CD4-positive, alpha-beta T cell treated with Interleukin-2 at 100 ng/mL for 4 hours (primary cell): ENCODE results near the gene ADGRF3.
"Not testable (repeated sequence)": the region's sequence is repeated elsewhere in the genome, so short reads cannot be mapped to it uniquely, and the experiment has no call there.

Experiments used
- DNase-seq: peaks from one replicate; pipeline ENCODE4 v3.0.0-alpha.2; 2020; ENCODE audit warnings: low spot score

Gene ADGRF3

GRCh38 chr2:26346454-26347053 lies at the start of gene ADGRF3:
Gene ADGRF3, minus strand, starts transcription at chr2:26346789. Its CDS starts 555 bp downstream, at chr2:26346234.
- DNase-seq: peak; percentile 52

GRCh38 chr2:26395394-26395793 lies 48.8 kb upstream of the ADGRF3 start:
- DNase-seq: no peak

- no peak for DNase-seq
These were observed 48.1 kb upstream of the ADGRF3 start for GRCh38 chr2:26394694-26395093.

GRCh38 chr2:26387189-26387588 lies 40.6 kb upstream of the ADGRF3 start:
- no peak for DNase-seq

- DNase-seq: no peak
These were observed 38.0 kb upstream of the ADGRF3 start for GRCh38 chr2:26384597-26384996.

- no peak for DNase-seq
These were observed 37.6 kb upstream of the ADGRF3 start for GRCh38 chr2:26384183-26384582.

- no peak for DNase-seq
These were observed 36.0 kb upstream of the ADGRF3 start for GRCh38 chr2:26382564-26382963.

GRCh38 chr2:26380281-26380680 lies 33.7 kb upstream of the ADGRF3 start:
- DNase-seq: no peak

- no peak for DNase-seq
These were observed 30.2 kb upstream of the ADGRF3 start for GRCh38 chr2:26376799-26377198.

GRCh38 chr2:26370909-26371308 lies 24.3 kb upstream of the ADGRF3 start:
- not testable (repeated sequence) for DNase-seq

- DNase-seq: not testable (repeated sequence)
These were observed 23.1 kb upstream of the ADGRF3 start for GRCh38 chr2:26369664-26370063.

- no peak for DNase-seq
These were observed 20.4 kb upstream of the ADGRF3 start for GRCh38 chr2:26366957-26367356.

GRCh38 chr2:26364669-26365068 lies 18.1 kb upstream of the ADGRF3 start:
- no peak for DNase-seq

GRCh38 chr2:26363958-26364357 lies 17.4 kb upstream of the ADGRF3 start:
- no peak for DNase-seq

GRCh38 chr2:26363323-26363722 lies 16.7 kb upstream of the ADGRF3 start:
- DNase-seq: peak; percentile 11

- DNase-seq: no peak
These were observed 13.4 kb upstream of the ADGRF3 start for GRCh38 chr2:26359886-26360473.

- DNase-seq: no peak
These were observed 10.2 kb upstream of the ADGRF3 start for GRCh38 chr2:26356771-26357170.

- DNase-seq: no peak
These were observed 9.5 kb upstream of the ADGRF3 start for GRCh38 chr2:26356111-26356510.

GRCh38 chr2:26355038-26355995 lies 8.7 kb upstream of the ADGRF3 start:
- DNase-seq: no peak

- DNase-seq: not testable (repeated sequence)
These were observed 7.9 kb upstream of the ADGRF3 start for GRCh38 chr2:26354469-26354868.

- peak; percentile 34 for DNase-seq
These were observed 6.3 kb upstream of the ADGRF3 start for GRCh38 chr2:26352892-26353291.

- no peak for DNase-seq
These were observed 4.9 kb upstream of the ADGRF3 start for GRCh38 chr2:26351375-26352090.
